HFF-Myc (cell line): Measurements from ENCODE around the gene CCDC185.
"Not testable (repeated sequence)": the region's sequence is repeated elsewhere in the genome, so short reads cannot be mapped to it uniquely, and the experiment has no call there.

Experiments
- DNase-seq: peaks from one replicate; pipeline ENCODE4 v3.0.0-alpha.2; 2011; ENCODE audit warnings: low read depth; ENCODE audit errors: extremely low read depth
- H3K4me3 ChIP-seq: replicated peaks from 2 replicates; pipeline ENCODE4 v1.5.1; 2011; ENCODE audit warnings: low read depth, mild to moderate bottlenecking, control low read depth, low read length
- CTCF ChIP-seq: IDR thresholded peaks from 2 replicates; pipeline ENCODE4 v1.5.1; 2012; ENCODE audit warnings: mild to moderate bottlenecking, low read depth, low read length, control low read depth; ENCODE audit errors: missing control alignments

CCDC185 gene

GRCh38 chr1:223390618-223391017 lies 2.6 kb upstream of the CCDC185 start:
- no peak for TF ChIP-seq CTCF
- H3K4me3 ChIP-seq, result no peak overlapping the region
- no peak for DNase-seq

DNA sequence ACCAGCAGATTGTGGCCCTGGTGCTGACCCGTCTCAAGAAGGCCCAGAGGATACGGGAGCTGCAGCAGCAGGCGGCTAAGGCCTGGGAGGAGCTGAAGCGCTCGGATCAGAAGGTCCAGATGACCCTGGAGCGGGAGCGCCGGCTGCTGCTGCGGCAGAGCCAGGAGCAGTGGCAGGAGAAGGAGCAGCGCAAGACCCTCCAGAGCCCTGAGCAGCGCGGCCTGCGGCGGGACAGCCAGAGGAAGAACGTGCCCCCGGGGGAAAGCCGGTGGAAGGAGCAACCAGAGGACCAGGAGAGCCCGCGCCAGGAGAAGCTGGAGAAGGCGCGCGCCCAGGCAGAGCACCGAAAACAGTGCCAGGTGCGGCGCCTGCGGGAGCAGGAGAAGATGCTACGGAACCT lies 1.0 kb downstream of the CCDC185 start:
- no peak for TF ChIP-seq CTCF
- H3K4me3 ChIP-seq, result no peak overlapping the region
- DNase-seq, result no peak

GRCh38 chr1:223394706-223395105 lies 1.5 kb downstream of the CCDC185 start:
- no peak for DNase-seq
- no peak overlapping the region for H3K4me3 ChIP-seq
- no peak for TF ChIP-seq CTCF

GRCh38 chr1:223399393-223399792 lies 6.2 kb downstream of the CCDC185 start:
- H3K4me3 ChIP-seq, DNase-seq: not testable (repeated sequence)

GRCh38 chr1:223401873-223402789 lies 8.9 kb downstream of the CCDC185 start:
- DNase-seq, result no peak
- no peak overlapping the region for H3K4me3 ChIP-seq

GRCh38 chr1:223402790-223403142 lies 9.6 kb downstream of the CCDC185 start:
- H3K4me3 ChIP-seq, result no peak overlapping the region
- DNase-seq, result no peak
- no peak for TF ChIP-seq CTCF

More at GRCh38 chr1:223401873-223402789, 8.9 kb downstream of the CCDC185 start:
- no peak for TF ChIP-seq CTCF

DNA sequence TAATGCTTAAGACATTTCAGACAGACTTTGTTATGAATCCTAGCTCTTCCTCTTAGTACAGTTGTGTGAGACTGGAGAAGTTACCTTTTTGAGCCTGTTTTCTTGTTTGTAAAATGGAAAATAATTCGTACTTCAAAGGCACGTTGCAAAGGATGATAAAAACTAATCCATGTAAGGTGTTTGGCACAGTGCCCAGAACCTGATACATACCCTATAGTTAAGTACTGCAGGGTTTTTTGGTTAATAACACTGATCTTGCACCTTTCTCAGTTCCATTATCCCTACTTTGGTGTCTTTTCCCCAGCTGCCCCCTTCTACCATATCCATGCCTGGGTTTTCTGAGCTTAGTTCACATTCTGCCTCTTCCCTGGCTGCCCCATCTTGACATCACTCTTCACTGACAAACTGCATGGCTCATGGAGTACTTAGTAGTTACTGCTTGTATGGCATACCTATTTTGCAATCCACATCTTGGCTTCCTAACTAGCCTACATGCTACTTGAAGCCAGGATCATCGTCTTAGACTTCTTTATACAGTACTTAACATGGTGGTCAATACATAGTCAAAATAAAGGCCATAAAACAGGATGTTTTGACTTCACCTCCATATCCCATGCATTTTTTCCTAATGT lies 10.1 kb downstream of the CCDC185 start:
- no peak for DNase-seq
- H3K4me3 ChIP-seq, result no peak overlapping the region
- no peak for TF ChIP-seq CTCF
